ENCODE results near the gene NTRK2.

- no peak for TF ChIP-seq CTCF (conservative IDR thresholded peaks at IDR 0.05)
- no peak for TF ChIP-seq EZH2 (IDR thresholded peaks at IDR 0.05; ENCODE audit: low read depth)
Observed at GRCh38 chr9:84686068-84686467, 16.5 kb downstream of the NTRK2 start.
